Activated CD8-positive, alpha-beta memory T cell treated with anti-CD3 and anti-CD28 coated beads, Interleukin-2, amount 50 U/mL, for 4 hours (primary cell): ENCODE measurements around the gene MRLN.
"Not testable (repeated sequence)": the region's sequence is repeated elsewhere in the genome, so short reads cannot be mapped to it uniquely, and the experiment has no call there.

Source experiments
- DNase-seq: peaks from one replicate; pipeline ENCODE4 v3.0.0-alpha.2; 2020

The MRLN gene

GRCh38 chr10:59744762-59745161 lies 8.5 kb downstream of the MRLN start:
- not testable (repeated sequence) for DNase-seq

GRCh38 chr10:59744156-59744555 lies 9.1 kb downstream of the MRLN start:
- not testable (repeated sequence) for DNase-seq

GRCh38 chr10:59741583-59741982 lies 11.7 kb downstream of the MRLN start:
- no peak for DNase-seq

GRCh38 chr10:59741048-59741447 lies 12.2 kb downstream of the MRLN start:
- DNase-seq: no peak

- no peak for DNase-seq
Measured at GRCh38 chr10:59736749-59737148, 16.5 kb downstream of the MRLN start.

- DNase-seq: no peak
Measured at GRCh38 chr10:59735296-59735695, 18.0 kb downstream of the MRLN start.

GRCh38 chr10:59734014-59734462 lies 19.2 kb downstream of the MRLN start:
- no peak for DNase-seq

- DNase-seq: not testable (repeated sequence)
Measured at GRCh38 chr10:59733321-59734013, 19.8 kb downstream of the MRLN start.

- not testable (repeated sequence) for DNase-seq
Measured at GRCh38 chr10:59732849-59733248, 20.4 kb downstream of the MRLN start.

- not testable (repeated sequence) for DNase-seq
Measured at GRCh38 chr10:59729167-59729566, 24.1 kb downstream of the MRLN start.

GRCh38 chr10:59724098-59724938 lies 28.9 kb downstream of the MRLN start:
- DNase-seq: no peak

GRCh38 chr10:59720377-59720776 lies 32.9 kb downstream of the MRLN start:
- no peak for DNase-seq

GRCh38 chr10:59719374-59719773 lies 33.9 kb downstream of the MRLN start:
- DNase-seq: no peak

- no peak for DNase-seq
Measured at GRCh38 chr10:59718257-59718656, 35.0 kb downstream of the MRLN start.

GRCh38 chr10:59713196-59713821 lies 39.9 kb downstream of the MRLN start:
- no peak for DNase-seq

- no peak for DNase-seq
Measured at GRCh38 chr10:59711871-59712494, 41.3 kb downstream of the MRLN start.

- no peak for DNase-seq
Measured at GRCh38 chr10:59709395-59710125, 43.7 kb downstream of the MRLN start, which contains the start of gene SLC16A9. TSS of gene SLC16A9 (minus strand) at chr10:59709850. CDS start at chr10:59684291, 25,559 bp downstream.

- no peak for DNase-seq
Measured at GRCh38 chr10:59708816-59709394, 44.4 kb downstream of the MRLN start.

- no peak for DNase-seq
Measured at GRCh38 chr10:59706851-59707797, 46.1 kb downstream of the MRLN start.

- DNase-seq: no peak
Measured at GRCh38 chr10:59705931-59706330, 47.3 kb downstream of the MRLN start.

GRCh38 chr10:59704630-59705029 lies 48.6 kb downstream of the MRLN start:
- no peak for DNase-seq
